NCI-H2107 treated with DMSO at 0.1 percent for 48 hours (cell line): Measurements from ENCODE around the gene UGCG.
"Not testable (repeated sequence)": the region's sequence is repeated elsewhere in the genome, so short reads cannot be mapped to it uniquely, and the experiment has no call there.

Source experiments
- DNase-seq: peaks from one replicate; lab custom pipeline; 2025; ENCODE audit not compliant: unreplicated experiment; lab: John Stamatoyannopoulos, UW

UGCG gene

DNA sequence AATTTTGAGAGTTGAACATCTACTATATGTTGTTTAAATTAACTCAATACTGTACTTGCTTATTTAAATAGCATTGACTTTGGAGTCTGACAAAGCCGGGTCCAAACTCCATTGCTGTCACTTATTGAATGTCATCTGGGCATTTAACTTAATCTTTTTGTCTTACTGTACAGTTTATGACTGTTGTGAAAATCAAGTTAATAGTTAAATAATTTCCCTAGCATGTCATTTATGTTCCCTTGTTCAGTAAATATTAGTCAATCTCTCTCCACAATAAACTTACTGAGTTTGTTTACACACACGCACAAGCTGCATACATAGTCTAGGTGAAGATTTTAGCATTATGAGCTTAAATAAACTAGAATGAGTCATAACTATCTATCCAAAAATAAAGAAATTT, 6.3 kb upstream of the UGCG start:
- no peak for DNase-seq

DNA sequence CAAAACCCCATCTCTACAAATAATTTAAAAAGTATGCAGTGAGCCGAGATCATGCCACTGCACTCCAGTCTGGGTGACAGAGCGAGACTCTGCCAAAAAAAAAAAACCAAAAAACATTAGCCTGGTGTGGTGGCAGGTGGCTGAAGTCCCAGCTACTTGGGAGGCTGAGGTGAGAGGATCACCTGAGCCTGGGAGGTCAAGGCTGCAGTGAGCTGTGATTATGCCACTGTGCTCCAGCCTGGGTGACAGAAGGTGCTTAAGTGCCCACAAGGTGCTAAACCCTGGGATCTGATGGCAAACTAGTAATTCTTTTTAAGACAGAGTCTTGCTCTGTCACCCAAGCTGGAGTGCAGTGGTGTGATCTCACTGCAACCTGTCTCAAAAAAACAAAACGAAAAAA, 5.7 kb upstream of the UGCG start:
- DNase-seq: not testable (repeated sequence)

DNA sequence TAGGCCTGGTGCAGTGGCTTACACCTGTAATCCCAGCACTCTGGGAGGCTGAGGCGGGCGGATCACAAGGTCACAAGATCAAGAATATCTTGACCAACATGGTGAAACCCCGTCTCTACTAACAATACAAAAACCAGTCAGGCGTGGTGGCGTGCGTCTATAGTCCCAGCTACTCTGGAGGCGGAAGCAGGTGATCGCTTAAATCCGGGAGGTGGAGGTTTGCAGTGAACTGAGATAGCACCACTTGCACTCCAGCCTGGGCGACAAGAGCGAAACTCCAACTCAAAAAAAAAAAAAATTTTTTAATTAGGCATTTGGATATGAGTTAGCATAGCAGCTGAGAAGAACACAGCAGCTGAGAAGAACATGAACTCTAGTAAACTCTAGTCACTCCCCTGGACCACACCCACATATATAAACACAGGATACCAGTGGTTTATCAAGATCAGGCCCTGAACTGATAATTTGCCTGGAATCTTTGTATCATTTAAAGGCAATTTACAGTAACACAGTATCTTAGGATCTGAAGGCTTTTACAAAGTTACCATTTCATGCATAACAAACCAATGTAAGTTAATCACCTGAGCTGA, 4.6 kb upstream of the UGCG start:
- no peak for DNase-seq

DNA sequence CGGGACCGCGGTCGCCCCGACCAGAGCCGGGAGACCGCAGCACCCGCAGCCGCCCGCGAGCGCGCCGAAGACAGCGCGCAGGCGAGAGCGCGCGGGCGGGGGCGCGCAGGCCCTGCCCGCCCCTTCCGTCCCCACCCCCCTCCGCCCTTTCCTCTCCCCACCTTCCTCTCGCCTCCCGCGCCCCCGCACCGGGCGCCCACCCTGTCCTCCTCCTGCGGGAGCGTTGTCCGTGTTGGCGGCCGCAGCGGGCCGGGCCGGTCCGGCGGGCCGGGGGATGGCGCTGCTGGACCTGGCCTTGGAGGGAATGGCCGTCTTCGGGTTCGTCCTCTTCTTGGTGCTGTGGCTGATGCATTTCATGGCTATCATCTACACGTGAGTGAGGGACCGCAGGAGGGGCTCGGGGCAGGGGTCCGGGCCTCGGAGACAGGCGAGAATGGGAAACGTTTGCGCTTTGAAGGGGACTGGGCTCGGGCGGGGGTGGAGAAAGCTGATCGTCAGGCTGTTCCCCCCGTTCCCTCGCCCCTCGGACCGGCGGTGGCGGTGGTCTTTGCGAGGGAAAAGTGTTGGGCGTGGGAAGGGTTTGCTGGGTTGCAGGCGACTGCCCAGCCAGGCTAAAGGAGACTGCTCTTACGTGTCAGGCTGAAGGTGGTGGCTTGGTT, 457 bp downstream of the UGCG start:
- no peak for DNase-seq

DNA sequence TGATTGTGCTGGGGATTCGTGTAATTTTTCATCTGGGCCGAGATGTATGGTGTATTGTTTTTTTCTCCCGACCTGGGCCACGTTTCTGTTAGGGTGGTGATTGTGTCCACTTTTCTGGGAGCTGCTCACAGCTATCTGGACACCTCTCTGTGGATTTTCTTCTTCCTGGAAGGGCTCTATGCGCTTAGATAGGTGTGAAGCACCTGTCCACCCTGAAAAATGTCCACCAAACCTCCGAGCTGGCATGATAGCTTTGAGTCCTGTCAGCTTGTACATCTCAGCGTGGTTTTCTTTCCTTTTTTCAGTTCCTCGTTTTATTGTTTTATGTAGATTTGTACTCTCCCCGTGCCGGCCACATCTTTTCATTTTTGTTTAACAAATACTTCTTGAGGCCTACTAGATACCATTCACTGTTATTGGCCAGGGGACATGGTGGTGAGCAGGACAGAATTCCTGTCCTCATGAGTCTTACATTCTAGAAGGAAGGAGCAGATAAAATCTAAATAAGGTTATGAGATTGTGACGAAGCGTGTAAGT, 1.1 kb downstream of the UGCG start:
- DNase-seq: no peak

DNA sequence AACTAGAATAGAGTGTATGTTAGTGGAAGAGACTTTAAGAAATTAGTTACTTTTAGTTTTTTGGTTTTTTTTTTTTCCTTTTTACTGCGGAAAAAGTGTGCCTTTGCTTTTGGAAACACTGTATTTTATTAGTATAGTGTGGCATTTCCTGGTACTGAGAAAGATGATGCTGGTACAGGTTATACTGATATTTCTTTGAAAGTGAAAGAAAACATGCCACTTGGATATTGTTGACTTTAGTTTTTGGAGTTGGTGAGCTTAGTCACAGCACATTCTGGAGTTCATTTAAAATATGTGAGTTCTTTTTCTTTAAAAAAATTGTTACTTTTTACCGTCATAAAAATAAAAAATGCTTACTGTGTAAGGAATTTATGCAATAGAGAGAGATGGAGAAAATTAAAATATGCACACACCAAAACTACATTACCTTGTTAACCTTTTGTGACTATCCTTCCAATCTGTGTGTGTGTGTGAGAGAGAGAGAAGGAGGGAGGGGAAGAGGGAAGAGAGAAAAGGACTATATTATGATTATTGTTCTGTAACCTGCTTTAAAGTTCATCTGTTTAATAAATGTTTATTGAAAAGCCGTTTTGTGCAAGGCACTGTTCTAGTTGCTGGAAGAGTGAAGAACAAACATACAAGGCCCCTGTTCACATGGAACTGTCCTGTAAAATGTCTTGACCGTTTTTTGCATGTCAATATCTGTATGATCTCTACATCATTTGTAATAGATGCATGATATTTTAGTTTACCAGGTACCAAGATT, 1.9 kb downstream of the UGCG start:
- no peak for DNase-seq

- DNase-seq: no peak
Measured at GRCh38 chr9:111900151-111900857, 3.7 kb downstream of the UGCG start.

- no peak for DNase-seq
Measured at GRCh38 chr9:111900858-111901612, 4.4 kb downstream of the UGCG start.

- DNase-seq: no peak
Measured at GRCh38 chr9:111902391-111903139, 6.0 kb downstream of the UGCG start.

DNA sequence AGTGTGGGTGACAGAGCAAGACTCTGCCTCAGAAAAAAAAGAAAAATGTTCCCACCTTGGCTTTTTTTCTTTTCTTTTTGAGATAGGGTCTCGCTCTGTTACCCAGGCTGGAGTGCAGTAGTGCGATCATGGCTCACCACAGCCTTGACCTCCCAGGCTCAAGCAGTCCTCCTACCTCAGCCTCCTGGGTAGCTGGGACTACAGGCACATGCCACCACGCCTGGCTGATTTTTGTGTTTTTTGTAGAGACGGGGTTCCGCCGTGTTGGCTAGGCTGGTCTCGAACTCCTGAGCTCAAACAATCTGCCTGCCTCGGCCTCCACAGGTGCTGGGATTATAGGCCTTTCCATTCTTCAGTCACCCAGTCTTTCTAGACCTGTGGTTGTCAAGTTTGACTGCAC, 6.9 kb downstream of the UGCG start:
- not testable (repeated sequence) for DNase-seq

DNA sequence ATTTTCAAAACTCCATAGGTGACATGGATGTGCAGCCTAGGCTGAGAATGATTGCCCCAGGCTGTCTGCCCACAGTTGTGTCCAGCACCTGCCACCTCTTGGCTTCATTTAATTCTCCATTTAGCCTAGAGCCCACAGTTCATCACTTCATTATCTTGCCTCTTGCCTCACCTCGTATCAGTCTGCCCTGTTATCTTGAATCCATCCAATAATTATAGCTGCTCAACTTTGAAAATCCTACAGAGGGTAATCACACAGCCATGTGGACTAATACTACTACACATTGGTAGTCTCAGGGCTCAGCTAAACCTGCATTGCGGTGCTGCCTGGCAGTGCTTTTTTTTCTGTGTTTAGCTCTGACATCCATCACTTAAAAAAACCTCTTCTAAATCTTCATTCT, 7.4 kb downstream of the UGCG start:
- no peak for DNase-seq

DNA sequence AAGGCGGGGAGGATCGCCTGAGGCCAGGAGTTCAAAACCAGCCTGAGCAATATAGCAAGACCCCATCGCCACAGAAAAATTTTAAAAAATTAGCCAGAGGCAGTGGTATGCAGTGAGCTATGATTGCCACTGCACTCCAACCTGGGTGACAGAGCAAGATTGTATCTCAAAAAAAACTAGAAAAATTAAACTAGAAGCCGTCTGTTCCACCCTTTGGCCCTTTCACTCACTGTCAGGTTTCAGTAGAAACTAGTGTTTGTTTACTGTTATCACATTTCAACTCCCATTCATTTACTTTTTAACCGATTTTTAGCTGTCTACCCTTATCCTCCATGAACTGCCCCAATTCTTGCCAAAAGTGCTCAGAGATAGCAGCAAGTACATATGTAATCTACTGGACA, 8.3 kb downstream of the UGCG start:
- DNase-seq: no peak

- no peak for DNase-seq
Measured at GRCh38 chr9:111907147-111907546, 10.5 kb downstream of the UGCG start.

GRCh38 chr9:111909444-111909843, 12.8 kb downstream of the UGCG start:
- DNase-seq: no peak

GRCh38 chr9:111910428-111910827, 13.8 kb downstream of the UGCG start:
- DNase-seq: no peak

- no peak for DNase-seq
Measured at GRCh38 chr9:111913159-111913558, 16.5 kb downstream of the UGCG start.

DNA sequence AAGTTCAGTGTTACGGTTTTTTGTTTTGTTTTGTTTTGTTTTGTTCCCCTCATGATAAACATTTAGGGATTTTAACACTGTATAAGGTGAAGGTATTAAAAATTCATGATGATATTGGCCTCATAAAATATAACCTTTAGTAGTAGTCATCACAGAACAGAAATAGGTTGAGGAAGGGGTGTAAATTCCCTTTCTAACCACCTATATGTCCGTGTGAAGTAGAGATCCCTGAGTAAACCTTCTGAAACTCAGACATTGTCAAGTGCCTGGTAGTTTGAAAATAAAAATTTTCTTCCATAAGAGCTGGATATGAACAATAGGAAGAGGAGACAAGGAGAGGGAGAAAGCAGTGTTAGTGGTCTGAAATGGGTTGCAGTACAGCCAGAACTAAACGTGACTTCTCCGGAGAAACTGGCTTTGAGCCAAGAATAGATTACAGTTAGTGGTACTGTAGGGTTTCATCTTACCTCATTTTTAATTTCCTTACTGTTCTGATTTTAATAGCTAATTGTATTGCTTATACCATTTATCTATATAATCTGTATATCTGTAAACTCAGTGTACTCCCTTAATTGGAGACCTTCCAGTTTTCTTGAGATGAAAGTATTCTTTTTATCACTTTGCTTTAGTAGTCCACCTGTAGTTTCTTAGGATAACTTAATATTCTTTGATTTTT, 18.3 kb downstream of the UGCG start:
- DNase-seq: peak; percentile 27

- DNase-seq: no peak
Measured at GRCh38 chr9:111915425-111915758, 18.8 kb downstream of the UGCG start.

- DNase-seq: no peak
Measured at GRCh38 chr9:111916234-111916645, 19.6 kb downstream of the UGCG start.

- DNase-seq: no peak
Measured at GRCh38 chr9:111917201-111917600, 20.6 kb downstream of the UGCG start.
